ENCODE data around the gene MAD1L1.
A peak's percentile ranks its signal among the peaks of the same experiment; 100 is the strongest.
"Not testable (repeated sequence)": the region's sequence is repeated elsewhere in the genome, so short reads cannot be mapped to it uniquely, and the experiment has no call there.

MAD1L1 gene

DNA sequence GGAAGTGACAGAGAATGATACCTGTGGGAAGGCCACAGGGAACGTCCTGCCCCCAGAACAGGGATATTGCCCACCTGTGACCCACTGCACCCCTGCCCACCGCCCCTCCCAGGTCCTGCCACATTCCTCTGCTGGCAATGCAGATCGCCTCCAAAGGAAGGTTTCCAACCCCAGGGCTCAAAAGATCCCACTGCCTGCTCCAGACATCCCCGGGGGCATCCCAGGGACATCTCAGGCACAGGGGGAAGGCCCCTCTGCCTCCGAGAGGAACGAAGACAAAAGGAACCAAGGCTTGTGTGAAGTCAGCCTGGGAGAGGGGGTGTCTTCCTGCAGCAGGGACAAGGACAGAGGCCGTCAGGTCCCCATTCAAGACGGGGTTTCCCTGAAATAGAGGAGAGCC lies 37.8 kb upstream of the MAD1L1 start:
- H2AFZ ChIP-seq (ENCODE audit: low read depth, low read length) = no peak overlapping the region
- H3K4me2 ChIP-seq (ENCODE audit: low read length, poor library complexity, severe bottlenecking) = no peak overlapping the region
- H3K9ac ChIP-seq (ENCODE audit: low read length) = no peak overlapping the region
- peaks cover 14% of the 10 kb centered on the region for H3K4me1 ChIP-seq (ENCODE audit: control insufficient read depth, insufficient read depth, low read depth, low read length)
- H3K36me3 ChIP-seq (ENCODE audit: control insufficient read depth in 1 of 2, insufficient read depth in 2 of 2, low read depth in 1 of 2, low read length in 2 of 2) = peaks cover 31 to 35% of the 10 kb centered on the region in 2 experiments
- no peak overlapping the region for H3K4ac ChIP-seq (ENCODE audit: low read depth in 1 of 2, low read length in 2 of 2)
- no peaks in the 10 kb centered on the region for H3K9me3 ChIP-seq (ENCODE audit: control insufficient read depth, low read length)
- no peak overlapping the region for H4K8ac ChIP-seq (ENCODE audit: low read length)
- H3K27me3 ChIP-seq (ENCODE audit: control insufficient read depth in 1 of 2, insufficient read depth in 1 of 2, low read length in 2 of 2) = no peaks in the 10 kb centered on the region
- no peak overlapping the region for H3K23ac ChIP-seq (ENCODE audit: low read length in 2 of 2)
- H2BK12ac ChIP-seq (ENCODE audit: low read length in 2 of 2) = no peak overlapping the region
- no peak overlapping the region for H3K27ac ChIP-seq (ENCODE audit: low read length, poor library complexity, severe bottlenecking)
- H2BK5ac ChIP-seq (ENCODE audit: low read depth, low read length, poor library complexity, severe bottlenecking) = no peak overlapping the region
- WGBS = 93% methylated on average over 8 of the region's 8 CpGs
- no peak overlapping the region for H3K18ac ChIP-seq (ENCODE audit: low read depth in 1 of 2, low read length in 2 of 2)
- H2BK120ac ChIP-seq (ENCODE audit: low read depth, low read length) = no peak overlapping the region
- no peak overlapping the region for H4K91ac ChIP-seq (ENCODE audit: low read length)
- DNase-seq = no peak
- no peak overlapping the region for H3K14ac ChIP-seq (ENCODE audit: low read length in 2 of 2)
- no peak overlapping the region for H2AK5ac ChIP-seq (ENCODE audit: low read length, severe bottlenecking)
- H3K79me1 ChIP-seq (replicated peaks; ENCODE audit: low read length, poor library complexity, severe bottlenecking) = peaks cover 3% of the 10 kb centered on the region
- no peak overlapping the region for H3K4me3 ChIP-seq (ENCODE audit: insufficient read depth in 1 of 2, low read depth in 1 of 2, low read length in 2 of 2)
- H2BK15ac ChIP-seq (ENCODE audit: low read depth, poor library complexity, severe bottlenecking) = no peak overlapping the region

DNA sequence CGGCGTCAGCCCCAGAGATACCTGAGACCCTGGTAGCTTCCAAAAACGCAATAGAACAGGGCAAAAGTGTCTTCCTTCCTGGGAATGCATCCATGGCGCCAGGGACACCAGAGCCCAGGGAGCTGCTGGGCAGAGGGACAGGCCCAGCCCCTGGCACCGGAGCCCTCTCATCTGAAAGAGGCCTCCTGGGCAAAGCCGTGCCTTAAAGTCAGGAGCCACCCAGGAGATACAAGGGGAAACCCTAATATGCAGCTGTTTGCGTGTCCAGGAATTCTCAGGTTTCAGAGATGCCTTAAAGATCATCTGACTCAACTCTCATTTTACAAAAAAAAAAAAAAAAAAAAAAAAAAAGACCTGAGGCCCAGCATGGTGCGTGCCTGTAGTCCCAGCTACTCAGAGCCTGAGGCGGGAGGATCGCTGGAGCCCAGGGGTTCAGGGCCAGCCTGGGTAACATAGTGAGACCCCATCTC lies 37.3 kb upstream of the MAD1L1 start:
- Histone ChIP-seq H3K23ac (ENCODE audit: low read length in 2 of 2) (no peak overlapping the region), H2BK12ac (ENCODE audit: low read length in 2 of 2) (peak overlapping the region; percentile 21 to 50), H2BK5ac (ENCODE audit: low read depth, low read length, poor library complexity, severe bottlenecking) (no peak overlapping the region), H3K14ac (ENCODE audit: low read length in 2 of 2) (peak overlapping the region; percentile 0 to 35), H3K36me3 (ENCODE audit: control insufficient read depth in 1 of 2, insufficient read depth in 2 of 2, low read depth in 1 of 2, low read length in 2 of 2) (peaks cover 29 to 32% of the 10 kb centered on the region in 2 experiments), H3K9me3 (ENCODE audit: control insufficient read depth, low read length) (no peaks in the 10 kb centered on the region), H3K27ac (ENCODE audit: low read length, poor library complexity, severe bottlenecking) (peak overlapping the region; percentile 13), H2AK5ac (ENCODE audit: low read length, severe bottlenecking) (no peak overlapping the region), H4K91ac (ENCODE audit: low read length) (peak overlapping the region; percentile 39), H2BK15ac (ENCODE audit: low read depth, poor library complexity, severe bottlenecking) (no peak overlapping the region), H3K4me3 (ENCODE audit: insufficient read depth in 1 of 2, low read depth in 1 of 2, low read length in 2 of 2) (no peak overlapping the region), H3K79me1 (replicated peaks; ENCODE audit: low read length, poor library complexity, severe bottlenecking) (peaks cover 6% of the 10 kb centered on the region), H2BK120ac (ENCODE audit: low read depth, low read length) (peak overlapping the region; percentile 77), H4K8ac (ENCODE audit: low read length) (peak overlapping the region; percentile 84), H3K9ac (ENCODE audit: low read length) (no peak overlapping the region), H3K4me2 (ENCODE audit: low read length, poor library complexity, severe bottlenecking) (peak overlapping the region; percentile 28), H3K18ac (ENCODE audit: low read depth in 1 of 2, low read length in 2 of 2) (peak overlapping the region; percentile 11 to 14), H3K27me3 (ENCODE audit: control insufficient read depth in 1 of 2, insufficient read depth in 1 of 2, low read length in 2 of 2) (no peaks in the 10 kb centered on the region), H3K4ac (ENCODE audit: low read depth in 1 of 2, low read length in 2 of 2) (peak overlapping the region; percentile 11 to 51), H3K4me1 (ENCODE audit: control insufficient read depth, insufficient read depth, low read depth, low read length) (peaks cover 19% of the 10 kb centered on the region), H2AFZ (ENCODE audit: low read depth, low read length) (no peak overlapping the region)
- DNase-seq = peak; percentile 30
- 74% methylated on average over 10 of the region's 10 CpGs for WGBS

DNA sequence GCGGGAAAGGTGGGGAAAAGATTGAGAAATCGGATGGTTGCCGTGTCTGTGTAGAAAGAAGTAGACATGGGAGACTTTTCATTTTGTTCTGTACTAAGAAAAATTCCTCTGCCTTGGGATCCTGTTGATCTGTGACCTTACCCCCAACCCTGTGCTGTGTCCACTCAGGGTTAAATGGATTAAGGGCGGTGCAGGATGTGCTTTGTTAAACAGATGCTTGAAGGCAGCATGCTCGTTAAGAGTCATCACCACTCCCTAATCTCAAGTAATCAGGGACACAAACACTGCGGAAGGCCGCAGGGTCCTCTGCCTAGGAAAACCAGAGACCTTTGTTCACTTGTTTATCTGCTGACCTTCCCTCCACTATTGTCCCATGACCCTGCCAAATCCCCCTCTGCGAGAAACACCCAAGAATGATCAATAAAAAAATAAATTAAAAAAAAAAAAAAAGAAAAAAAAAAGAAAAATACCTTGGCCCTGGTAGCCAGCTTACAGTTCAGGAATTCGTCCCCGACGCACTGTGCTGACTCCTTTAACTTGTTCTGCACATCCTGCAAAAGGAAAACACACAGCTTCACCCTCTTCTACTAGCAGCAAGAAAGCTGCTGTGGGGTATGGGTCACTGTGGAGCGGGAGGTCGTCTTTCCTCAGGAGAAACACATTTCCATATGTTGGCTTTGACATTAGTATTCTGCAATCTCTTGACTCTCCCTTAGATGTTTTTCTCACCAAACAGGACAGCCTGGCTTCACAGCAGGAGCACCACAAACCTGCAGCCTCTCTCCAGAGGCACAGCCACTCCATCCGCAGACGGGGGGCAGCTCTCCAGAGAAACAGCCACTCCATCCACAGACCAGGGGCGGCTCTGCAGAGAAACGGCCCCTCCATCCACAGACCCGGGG lies 36.6 kb upstream of the MAD1L1 start:
- not testable (repeated sequence) for H3K4me3 ChIP-seq (ENCODE audit: insufficient read depth in 1 of 2, low read depth in 1 of 2, low read length in 2 of 2); H2BK5ac ChIP-seq (ENCODE audit: low read depth, low read length, poor library complexity, severe bottlenecking); H3K23ac ChIP-seq (ENCODE audit: low read length in 2 of 2); H2AFZ ChIP-seq (ENCODE audit: low read depth, low read length); H3K27me3 ChIP-seq (ENCODE audit: control insufficient read depth in 1 of 2, insufficient read depth in 1 of 2, low read length in 2 of 2); H2BK15ac ChIP-seq (ENCODE audit: low read depth, poor library complexity, severe bottlenecking); H3K79me1 ChIP-seq (replicated peaks; ENCODE audit: low read length, poor library complexity, severe bottlenecking); H2AK5ac ChIP-seq (ENCODE audit: low read length, severe bottlenecking); H3K9me3 ChIP-seq (ENCODE audit: control insufficient read depth, low read length); H3K9ac ChIP-seq (ENCODE audit: low read length)
- Histone ChIP-seq H3K4ac (ENCODE audit: low read depth in 1 of 2, low read length in 2 of 2) (peak overlapping the region; percentile 11 to 51), H4K8ac (ENCODE audit: low read length) (peak overlapping the region; percentile 84), H4K91ac (ENCODE audit: low read length) (peak overlapping the region; percentile 39), H3K4me1 (ENCODE audit: control insufficient read depth, insufficient read depth, low read depth, low read length) (peaks cover 19% of the 10 kb centered on the region), H3K36me3 (ENCODE audit: control insufficient read depth in 1 of 2, insufficient read depth in 2 of 2, low read depth in 1 of 2, low read length in 2 of 2) (peaks cover 25 to 27% of the 10 kb centered on the region in 2 experiments), H2BK120ac (ENCODE audit: low read depth, low read length) (peak overlapping the region; percentile 77), H3K14ac (ENCODE audit: low read length in 2 of 2) (peak overlapping the region; percentile 0 to 35), H3K27ac (ENCODE audit: low read length, poor library complexity, severe bottlenecking) (peak overlapping the region; percentile 13), H2BK12ac (ENCODE audit: low read length in 2 of 2) (peak overlapping the region; percentile 50 to 83), H3K4me2 (ENCODE audit: low read length, poor library complexity, severe bottlenecking) (peak overlapping the region; percentile 28), H3K18ac (ENCODE audit: low read depth in 1 of 2, low read length in 2 of 2) (peak overlapping the region; percentile 14 to 61)
- WGBS = 22% methylated on average over 9 of the region's 18 CpGs
- DNase-seq = peak; percentile 57

DNA sequence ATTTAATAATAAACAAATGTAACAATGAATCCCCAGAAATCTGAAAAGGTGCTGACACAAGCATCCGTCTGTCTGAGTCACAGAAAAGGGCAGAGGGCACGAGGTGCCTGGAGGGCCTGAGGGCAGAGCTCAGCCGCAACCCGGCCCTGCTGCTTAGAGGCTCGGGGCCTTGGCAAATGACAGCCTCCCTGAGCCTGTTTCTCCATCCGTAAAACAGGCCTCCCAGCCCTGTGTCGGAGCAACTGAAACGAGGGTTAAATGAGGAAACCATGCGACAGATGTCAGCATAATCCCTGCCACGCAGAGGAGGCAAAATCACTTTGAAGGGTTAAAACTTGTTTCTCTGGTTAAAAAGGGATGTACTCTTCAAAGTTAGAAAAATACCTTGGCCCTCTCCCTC lies 34.2 kb upstream of the MAD1L1 start:
- Histone ChIP-seq H4K8ac (ENCODE audit: low read length) (no peak overlapping the region), H3K4me1 (ENCODE audit: control insufficient read depth, insufficient read depth, low read depth, low read length) (peaks cover 21% of the 10 kb centered on the region), H2AFZ (ENCODE audit: low read depth, low read length) (no peak overlapping the region), H3K23ac (ENCODE audit: low read length in 2 of 2) (no peak overlapping the region), H2BK12ac (ENCODE audit: low read length in 2 of 2) (no peak overlapping the region), H3K18ac (ENCODE audit: low read depth in 1 of 2, low read length in 2 of 2) (no peak overlapping the region), H3K14ac (ENCODE audit: low read length in 2 of 2) (no peak overlapping the region), H3K79me1 (replicated peaks; ENCODE audit: low read length, poor library complexity, severe bottlenecking) (peaks cover 6% of the 10 kb centered on the region), H3K27me3 (ENCODE audit: control insufficient read depth in 1 of 2, insufficient read depth in 1 of 2, low read length in 2 of 2) (no peaks in the 10 kb centered on the region), H3K27ac (ENCODE audit: low read length, poor library complexity, severe bottlenecking) (no peak overlapping the region), H3K36me3 (ENCODE audit: control insufficient read depth in 1 of 2, insufficient read depth in 2 of 2, low read depth in 1 of 2, low read length in 2 of 2) (peaks cover 31 to 39% of the 10 kb centered on the region in 2 experiments), H2BK15ac (ENCODE audit: low read depth, poor library complexity, severe bottlenecking) (no peak overlapping the region), H4K91ac (ENCODE audit: low read length) (no peak overlapping the region), H2AK5ac (ENCODE audit: low read length, severe bottlenecking) (no peak overlapping the region), H3K9ac (ENCODE audit: low read length) (no peak overlapping the region), H2BK120ac (ENCODE audit: low read depth, low read length) (no peak overlapping the region), H2BK5ac (ENCODE audit: low read depth, low read length, poor library complexity, severe bottlenecking) (no peak overlapping the region), H3K4ac (ENCODE audit: low read depth in 1 of 2, low read length in 2 of 2) (no peak overlapping the region), H3K4me2 (ENCODE audit: low read length, poor library complexity, severe bottlenecking) (no peak overlapping the region), H3K4me3 (ENCODE audit: insufficient read depth in 1 of 2, low read depth in 1 of 2, low read length in 2 of 2) (no peak overlapping the region), H3K9me3 (ENCODE audit: control insufficient read depth, low read length) (no peaks in the 10 kb centered on the region)
- peak; percentile 69 for DNase-seq
- WGBS = 34% methylated on average over 9 of the region's 10 CpGs

Measured in mesenchymal stem cell (in vitro differentiated cells and primary cell).